Coronary artery (tissue), 2 donors: ENCODE results near the gene FUBP3.

Experiments used
- DNase-seq: peaks from one replicate; pipeline ENCODE4 v3.0.0-alpha.2; 2017; ENCODE audit warnings: low spot score
- H3K27ac ChIP-seq, 2 donors: fragments of 200-600 bp; sonication (generic); one replicate each; pipeline ENCODE4 v1.5.1; 2016 to 2019
- H3K4me3 ChIP-seq: fragments of 200-600 bp; sonication (generic); 2 replicates; pipeline ENCODE4 v1.5.1; 2016; ENCODE audit warnings: mild to moderate bottlenecking, moderate library complexity
- CTCF ChIP-seq: fragments of 200-600 bp; sonication (generic); IDR thresholded peaks from one replicate; pipeline ENCODE4 v1.5.1; 2019; ENCODE audit warnings: antibody characterized with exemption

FUBP3 gene

GRCh38 chr9:130575514-130575913, 3.9 kb upstream of the FUBP3 start:
- DNase-seq = no peak
- Histone ChIP-seq H3K4me3 (no peak overlapping the region), H3K27ac (no peak overlapping the region)
- TF ChIP-seq CTCF = no peak

GRCh38 chr9:130576176-130576575, 3.2 kb upstream of the FUBP3 start:
- TF ChIP-seq CTCF = no peak
- H3K4me3 ChIP-seq = no peak overlapping the region
- H3K27ac ChIP-seq = no peak overlapping the region
- DNase-seq = no peak

GRCh38 chr9:130579738-130580463, 524 bp downstream of the FUBP3 start:
- no peak for TF ChIP-seq CTCF
- no peak for DNase-seq
- H3K27ac ChIP-seq = peak overlapping the region; percentile 83 to 93

DNA sequence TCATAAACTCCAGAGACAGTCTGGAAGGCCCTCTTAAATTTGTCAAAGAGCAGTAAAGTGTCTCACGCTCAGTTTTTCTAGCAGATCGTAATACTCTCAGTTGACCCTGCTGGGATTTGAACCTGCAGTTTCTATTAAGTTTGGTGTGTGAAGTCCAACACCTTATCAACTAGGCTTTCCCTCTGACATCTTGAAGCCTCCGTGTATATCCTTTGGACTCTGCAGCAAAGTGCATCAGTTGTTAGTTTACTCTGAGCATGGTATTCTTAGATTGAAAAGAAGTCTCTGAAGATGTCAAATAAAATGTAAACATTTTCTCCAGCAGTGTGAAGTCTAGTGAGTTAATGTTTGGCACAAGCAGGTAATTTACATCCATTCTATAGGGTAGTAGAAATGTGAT, 2.4 kb downstream of the FUBP3 start:
- no peak for TF ChIP-seq CTCF
- no peak for DNase-seq
- H3K27ac ChIP-seq = no peak overlapping the region
- no peak overlapping the region for H3K4me3 ChIP-seq

More at GRCh38 chr9:130579738-130580463, 524 bp downstream of the FUBP3 start:
- H3K4me3 ChIP-seq = peak overlapping the region; percentile 95

GRCh38 chr9:130583271-130583670, 3.9 kb downstream of the FUBP3 start:
- no peak for DNase-seq
- TF ChIP-seq CTCF = no peak
- Histone ChIP-seq H3K4me3 (no peak overlapping the region), H3K27ac (no peak overlapping the region)

GRCh38 chr9:130587921-130588320, 8.5 kb downstream of the FUBP3 start:
- no peak for DNase-seq
- H3K27ac ChIP-seq = no peak overlapping the region

More at GRCh38 chr9:130587921-130588320, 8.5 kb downstream of the FUBP3 start:
- no peak for TF ChIP-seq CTCF
- no peak overlapping the region for H3K4me3 ChIP-seq
